Type B pancreatic cell (in vitro differentiated cells): ENCODE results near the gene STAG1. TPM values are rescaled to one million over a fixed set of nuclear protein-coding genes. Genes with fewer than 3 reads are reported as not detected.
"Not testable (repeated sequence)": the region's sequence is repeated elsewhere in the genome, so short reads cannot be mapped to it uniquely, and the experiment has no call there.

Source experiments
- DNase-seq: peaks from one replicate; pipeline ENCODE4 v3.0.0; 2021; ENCODE audit warnings: mixed read lengths; ENCODE audit not compliant: unreplicated experiment; ENCODE audit errors: extremely low spot score
- H3K27ac Mint-ChIP-seq: 2 replicates; pipeline ENCODE4 v1.8.0; 2021; ENCODE audit warnings: mild to moderate bottlenecking, mixed read lengths
- H3K27me3 Mint-ChIP-seq: 2 replicates; pipeline ENCODE4 v1.8.0; 2021; ENCODE audit warnings: mixed read lengths
- H3K36me3 Mint-ChIP-seq: 2 replicates; pipeline ENCODE4 v1.8.0; 2021; ENCODE audit warnings: mixed read lengths
- H3K4me1 Mint-ChIP-seq: one replicate; pipeline ENCODE4 v1.8.0; 2021; ENCODE audit warnings: mixed read lengths; ENCODE audit not compliant: unreplicated experiment
- H3K4me3 Mint-ChIP-seq: 2 replicates; pipeline ENCODE4 v1.8.0; 2021; ENCODE audit warnings: mild to moderate bottlenecking, mixed read lengths
- H3K9me3 Mint-ChIP-seq: 2 replicates; pipeline ENCODE4 v1.8.0; 2021; ENCODE audit warnings: mixed read lengths
- CTCF ChIP-seq: fragments of 200-600 bp; sonication (generic); conservative IDR thresholded peaks from 2 replicates; pipeline ENCODE4 v1.5.0; 2021; ENCODE audit warnings: antibody characterized with exemption, mild to moderate bottlenecking
- total RNA-seq: library from RNA; stranded (reverse); gene quantifications from 2 replicates; pipeline ENCODE4 v1.2.1, GENCODE V29; 2021; ENCODE audit warnings: low replicate concordance

Gene STAG1
- total RNA-seq, 1 donor from 2014 or later, result 45.5 TPM

- no peak for TF ChIP-seq CTCF
- no peak for DNase-seq
- no peaks in the 10 kb centered on the region for H3K9me3 Mint-ChIP-seq
- H3K27ac Mint-ChIP-seq, result no peak overlapping the region
- no peaks in the 10 kb centered on the region for H3K27me3 Mint-ChIP-seq
- peaks cover 4% of the 10 kb centered on the region for H3K4me1 Mint-ChIP-seq
- peaks cover 7% of the 10 kb centered on the region for H3K36me3 Mint-ChIP-seq
- no peak overlapping the region for H3K4me3 Mint-ChIP-seq
Observed at GRCh38 chr3:136385457-136385856, 366.7 kb downstream of the STAG1 start.

- no peak for DNase-seq
- no peak overlapping the region for H3K27ac Mint-ChIP-seq
- H3K4me1 Mint-ChIP-seq, result no peaks in the 10 kb centered on the region
- no peaks in the 10 kb centered on the region for H3K27me3 Mint-ChIP-seq
- no peak overlapping the region for H3K4me3 Mint-ChIP-seq
- no peak for TF ChIP-seq CTCF
- H3K9me3 Mint-ChIP-seq, result no peaks in the 10 kb centered on the region
- peaks cover 20% of the 10 kb centered on the region for H3K36me3 Mint-ChIP-seq
Observed at GRCh38 chr3:136381051-136381450, 371.1 kb downstream of the STAG1 start.

GRCh38 chr3:136380530-136380929, 371.6 kb downstream of the STAG1 start:
- H3K4me3 Mint-ChIP-seq, result no peak overlapping the region
- H3K9me3 Mint-ChIP-seq, result no peaks in the 10 kb centered on the region
- TF ChIP-seq CTCF, result no peak
- peaks cover 20% of the 10 kb centered on the region for H3K36me3 Mint-ChIP-seq
- DNase-seq, result no peak
- no peak overlapping the region for H3K27ac Mint-ChIP-seq
- no peaks in the 10 kb centered on the region for H3K4me1 Mint-ChIP-seq
- no peaks in the 10 kb centered on the region for H3K27me3 Mint-ChIP-seq

GRCh38 chr3:136378011-136378410, 374.2 kb downstream of the STAG1 start:
- Mint-ChIP-seq H3K9me3 (no peaks in the 10 kb centered on the region), H3K27ac (no peak overlapping the region), H3K4me1 (no peaks in the 10 kb centered on the region), H3K4me3 (no peak overlapping the region), H3K27me3 (no peaks in the 10 kb centered on the region), H3K36me3 (peaks cover 32% of the 10 kb centered on the region)
- TF ChIP-seq CTCF, result no peak
- DNase-seq, result no peak

GRCh38 chr3:136377508-136377907, 374.7 kb downstream of the STAG1 start:
- Mint-ChIP-seq H3K27ac (no peak overlapping the region), H3K27me3 (no peaks in the 10 kb centered on the region), H3K36me3 (peaks cover 31% of the 10 kb centered on the region), H3K9me3 (no peaks in the 10 kb centered on the region), H3K4me1 (no peaks in the 10 kb centered on the region), H3K4me3 (no peak overlapping the region)
- DNase-seq, result no peak
- no peak for TF ChIP-seq CTCF

- DNase-seq, H3K27ac Mint-ChIP-seq, H3K4me1 Mint-ChIP-seq, H3K4me3 Mint-ChIP-seq, H3K27me3 Mint-ChIP-seq, H3K9me3 Mint-ChIP-seq: not testable (repeated sequence)
- peaks cover 37% of the 10 kb centered on the region for H3K36me3 Mint-ChIP-seq
Observed at GRCh38 chr3:136375800-136376199, 376.4 kb downstream of the STAG1 start.
